ENCODE measurements around the gene MVP.
"Not testable (repeated sequence)": the region's sequence is repeated elsewhere in the genome, so short reads cannot be mapped to it uniquely, and the experiment has no call there.

The MVP gene

GRCh38 chr16:29876594-29877249 is 56.5 kb downstream of the MVP start:
- no peak for DNase-seq

GRCh38 chr16:29877266-29877961 is 57.2 kb downstream of the MVP start:
- DNase-seq, result peak; percentile 33

- no peak for DNase-seq
Measured at GRCh38 chr16:29878172-29878571, 57.9 kb downstream of the MVP start.

- no peak for DNase-seq
Measured at GRCh38 chr16:29881050-29881449, 60.8 kb downstream of the MVP start.

GRCh38 chr16:29883987-29884386 is 63.7 kb downstream of the MVP start:
- no peak for DNase-seq

GRCh38 chr16:29889372-29889771 is 69.1 kb downstream of the MVP start:
- DNase-seq, result not testable (repeated sequence)

GRCh38 chr16:29891525-29892457 is 71.5 kb downstream of the MVP start:
- DNase-seq, result no peak

- DNase-seq, result no peak
Measured at GRCh38 chr16:29892458-29892813, 72.2 kb downstream of the MVP start.

- no peak for DNase-seq
Measured at GRCh38 chr16:29893553-29893952, 73.3 kb downstream of the MVP start.

GRCh38 chr16:29894352-29894751 is 74.1 kb downstream of the MVP start:
- DNase-seq, result no peak

GRCh38 chr16:29896841-29897240 is 76.6 kb downstream of the MVP start:
- DNase-seq, result no peak

GRCh38 chr16:29897333-29897732 is 77.1 kb downstream of the MVP start:
- DNase-seq, result no peak
